RWPE2 (cell line): ENCODE data around the gene CPM.

Experiments used
- ATAC-seq: fragments of 200-7000 bp; cut with Tn5 transposase; 3 replicates; pipeline ENCODE4 v1.9.1; 2021; ENCODE audit warnings: low read depth
- DNase-seq: peaks from one replicate; pipeline ENCODE4 v3.0.0-alpha.2; 2020; ENCODE audit warnings: low spot score
- H3K27ac ChIP-seq: fragments of 450-650 bp; 2 replicates; pipeline ENCODE4 v1.5.1; 2017; ENCODE audit warnings: mild to moderate bottlenecking; ENCODE audit not compliant: poor library complexity, severe bottlenecking
- H3K27me3 ChIP-seq: fragments of 250-450 bp; sonication (Bioruptor Pico); 2 replicates; pipeline ENCODE4 v1.5.1; 2021; ENCODE audit warnings: mild to moderate bottlenecking, moderate library complexity; ENCODE audit not compliant: insufficient read depth, poor library complexity, severe bottlenecking
- H3K36me3 ChIP-seq: fragments of 250-450 bp; sonication (Bioruptor Pico); 2 replicates; pipeline ENCODE4 v1.5.1; 2020; ENCODE audit warnings: low read depth, mild to moderate bottlenecking, moderate library complexity
- H3K4me1 ChIP-seq: fragments of 250-450 bp; sonication (Bioruptor Pico); 2 replicates; pipeline ENCODE4 v1.5.1; 2021; ENCODE audit warnings: mild to moderate bottlenecking, moderate library complexity; ENCODE audit not compliant: insufficient read depth, poor library complexity, severe bottlenecking
- H3K4me3 ChIP-seq: fragments of 250-450 bp; sonication (Bioruptor Pico); 2 replicates; pipeline ENCODE4 v1.5.1; 2021; ENCODE audit warnings: mild to moderate bottlenecking, moderate library complexity; ENCODE audit not compliant: severe bottlenecking
- H3K9me3 ChIP-seq: fragments of 250-450 bp; sonication (Bioruptor Pico); 2 replicates; pipeline ENCODE4 v1.5.1; 2021; ENCODE audit warnings: mild to moderate bottlenecking, moderate library complexity; ENCODE audit not compliant: severe bottlenecking
- TF ChIP-seq, protein P1 (sequence below): fragments of 450-650 bp; IDR thresholded peaks from one replicate; pipeline ENCODE4 v1.5.1; 2017; ENCODE audit warnings: mild to moderate bottlenecking, moderate library complexity; ENCODE audit not compliant: poor library complexity, severe bottlenecking

CPM gene

DNA sequence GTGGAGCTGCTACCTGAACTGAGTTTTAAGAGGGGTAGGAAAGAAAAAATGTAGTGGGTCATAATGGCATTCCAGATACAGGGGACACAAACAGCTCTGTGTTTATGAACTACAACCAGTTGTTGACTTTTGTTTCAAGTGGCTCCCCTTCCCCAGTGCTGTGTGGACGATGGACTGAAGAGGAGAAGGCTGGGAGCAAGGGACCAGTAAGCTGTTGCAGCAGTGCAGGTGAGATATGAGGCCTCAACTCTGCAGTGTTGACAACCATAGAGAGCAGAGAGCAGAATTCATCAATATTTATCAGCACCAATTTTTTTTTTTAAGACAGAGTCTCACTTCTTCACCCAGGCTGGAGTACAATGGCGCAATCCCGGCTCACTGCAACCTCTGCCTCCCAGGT is 78.4 kb downstream of the CPM start:
- DNase-seq = no peak
- no peaks in the 10 kb centered on the region for H3K27me3 ChIP-seq
- H3K36me3 ChIP-seq = no peaks in the 10 kb centered on the region
- no peak overlapping the region for H3K27ac ChIP-seq
- ATAC-seq = no peak
- no peak overlapping the region for H3K4me3 ChIP-seq
- H3K9me3 ChIP-seq = no peaks in the 10 kb centered on the region
- TF ChIP-seq, protein P1, sequence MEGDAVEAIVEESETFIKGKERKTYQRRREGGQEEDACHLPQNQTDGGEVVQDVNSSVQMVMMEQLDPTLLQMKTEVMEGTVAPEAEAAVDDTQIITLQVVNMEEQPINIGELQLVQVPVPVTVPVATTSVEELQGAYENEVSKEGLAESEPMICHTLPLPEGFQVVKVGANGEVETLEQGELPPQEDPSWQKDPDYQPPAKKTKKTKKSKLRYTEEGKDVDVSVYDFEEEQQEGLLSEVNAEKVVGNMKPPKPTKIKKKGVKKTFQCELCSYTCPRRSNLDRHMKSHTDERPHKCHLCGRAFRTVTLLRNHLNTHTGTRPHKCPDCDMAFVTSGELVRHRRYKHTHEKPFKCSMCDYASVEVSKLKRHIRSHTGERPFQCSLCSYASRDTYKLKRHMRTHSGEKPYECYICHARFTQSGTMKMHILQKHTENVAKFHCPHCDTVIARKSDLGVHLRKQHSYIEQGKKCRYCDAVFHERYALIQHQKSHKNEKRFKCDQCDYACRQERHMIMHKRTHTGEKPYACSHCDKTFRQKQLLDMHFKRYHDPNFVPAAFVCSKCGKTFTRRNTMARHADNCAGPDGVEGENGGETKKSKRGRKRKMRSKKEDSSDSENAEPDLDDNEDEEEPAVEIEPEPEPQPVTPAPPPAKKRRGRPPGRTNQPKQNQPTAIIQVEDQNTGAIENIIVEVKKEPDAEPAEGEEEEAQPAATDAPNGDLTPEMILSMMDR = no peak
- no peaks in the 10 kb centered on the region for H3K4me1 ChIP-seq

DNA sequence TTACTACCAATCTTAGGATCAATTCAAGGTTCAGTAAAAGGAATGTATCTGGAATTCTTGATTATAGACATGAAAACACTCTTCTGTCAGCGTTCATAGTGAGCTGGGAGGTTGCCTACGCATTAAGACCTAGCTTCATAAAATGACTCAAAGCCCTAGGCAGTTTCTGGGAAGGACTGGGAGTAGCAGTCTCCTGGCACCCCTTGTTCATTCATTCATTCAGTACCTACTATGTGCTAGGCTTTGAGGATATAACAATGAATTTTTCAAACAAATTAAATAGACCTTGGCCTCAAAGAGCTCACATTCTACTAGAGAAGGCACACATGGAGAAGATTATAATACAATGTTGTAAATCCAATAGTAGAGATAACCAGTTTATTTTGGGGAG is 78.9 kb downstream of the CPM start:
- H3K36me3 ChIP-seq = no peaks in the 10 kb centered on the region
- H3K4me3 ChIP-seq = no peak overlapping the region
- H3K4me1 ChIP-seq = no peaks in the 10 kb centered on the region
- no peaks in the 10 kb centered on the region for H3K27me3 ChIP-seq
- no peak overlapping the region for H3K27ac ChIP-seq
- TF ChIP-seq, protein P1 = no peak
- no peak for ATAC-seq
- no peaks in the 10 kb centered on the region for H3K9me3 ChIP-seq
- no peak for DNase-seq

DNA sequence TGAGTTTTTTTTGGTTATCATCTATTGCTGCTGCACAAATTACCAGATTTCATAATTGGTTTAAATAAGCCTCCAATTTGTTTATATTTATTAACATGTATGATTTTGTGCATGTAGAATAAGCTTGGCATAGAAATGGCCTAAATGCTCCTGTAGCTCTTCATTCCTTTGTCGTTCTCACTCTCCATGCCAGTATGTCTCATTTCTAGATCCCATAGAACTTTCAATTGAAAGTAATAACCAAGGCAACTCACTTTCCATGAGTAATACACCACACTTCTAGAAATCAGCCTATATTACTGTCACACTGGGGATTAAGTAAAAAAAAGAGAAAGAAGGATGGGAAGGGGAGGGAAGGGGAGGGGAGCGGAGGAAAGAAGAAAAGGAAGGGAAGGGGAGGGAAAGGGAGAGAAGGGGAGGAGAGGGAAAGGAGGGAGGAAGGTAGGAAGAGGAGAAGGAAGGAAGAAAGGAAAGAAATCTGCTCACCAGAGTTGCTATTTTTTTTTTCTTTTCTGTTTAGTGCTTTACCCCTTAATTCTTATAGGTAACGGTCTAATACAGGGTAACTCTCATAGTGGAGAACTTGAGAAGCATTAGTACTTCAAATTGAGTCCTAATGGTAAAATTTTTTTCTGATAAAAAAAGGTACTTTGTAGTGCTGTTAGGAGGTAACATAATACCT is 79.4 kb downstream of the CPM start:
- Histone ChIP-seq H3K4me3 (no peak overlapping the region), H3K27ac (no peak overlapping the region), H3K36me3 (no peaks in the 10 kb centered on the region), H3K27me3 (no peaks in the 10 kb centered on the region), H3K9me3 (no peaks in the 10 kb centered on the region), H3K4me1 (no peaks in the 10 kb centered on the region)
- ATAC-seq (no peak), DNase-seq (no peak)
- TF ChIP-seq, protein P1 = no peak

DNA sequence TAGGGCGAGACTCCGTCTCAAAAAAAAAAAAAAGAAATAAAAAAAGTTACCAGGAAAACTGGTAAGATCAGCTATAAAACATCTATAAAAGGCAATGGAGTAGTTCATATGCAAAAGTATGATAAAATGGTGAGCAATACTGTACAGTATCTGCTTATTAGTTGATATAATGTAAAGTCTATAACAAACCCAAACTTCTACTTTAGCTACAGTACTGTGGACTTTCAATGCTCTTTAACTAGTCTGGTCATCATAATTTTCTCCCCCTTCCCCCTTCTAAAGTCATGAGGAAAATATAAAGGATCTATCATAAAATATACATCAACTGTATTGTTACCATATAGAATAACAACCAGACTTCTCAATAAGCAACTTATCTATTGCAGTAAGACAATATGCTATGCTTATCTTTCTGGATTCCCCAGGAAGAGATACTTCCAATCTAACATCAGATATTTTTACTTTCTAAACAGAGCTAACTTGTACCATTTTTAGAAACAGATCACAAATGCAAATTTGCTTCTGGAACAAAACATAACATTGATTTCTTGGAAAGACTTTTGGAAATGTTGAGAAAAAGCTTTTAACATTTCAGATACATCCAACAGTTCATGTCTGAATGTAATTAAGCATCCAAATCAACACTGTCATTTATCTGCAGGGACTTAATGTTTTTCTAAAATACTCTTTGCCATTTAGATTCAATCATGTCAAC is 81.2 kb downstream of the CPM start:
- ATAC-seq (no peak), DNase-seq (no peak)
- Histone ChIP-seq H3K27me3 (no peaks in the 10 kb centered on the region), H3K4me1 (no peaks in the 10 kb centered on the region), H3K4me3 (no peak overlapping the region), H3K27ac (no peak overlapping the region), H3K9me3 (no peaks in the 10 kb centered on the region), H3K36me3 (no peaks in the 10 kb centered on the region)
- TF ChIP-seq, protein P1 = no peak

DNA sequence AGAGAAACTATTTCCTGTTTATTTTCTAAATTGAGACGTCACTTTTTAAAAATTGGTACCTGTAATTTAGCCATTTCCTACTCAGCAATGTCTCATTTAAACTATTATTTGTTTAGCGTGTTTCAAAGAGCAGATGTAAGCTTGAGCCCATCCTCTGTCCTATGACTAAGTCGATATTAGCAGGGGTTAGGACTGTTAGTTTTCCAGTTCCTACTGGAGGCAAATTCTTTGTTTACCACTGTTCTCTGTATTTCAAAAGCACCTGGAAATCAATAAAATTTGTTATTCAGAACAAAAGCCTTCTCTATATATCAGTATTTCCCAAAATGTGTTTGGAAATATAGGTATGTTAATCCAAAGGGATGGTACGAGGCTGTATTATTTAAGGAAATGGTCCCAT is 82.6 kb downstream of the CPM start:
- no peaks in the 10 kb centered on the region for H3K9me3 ChIP-seq
- ATAC-seq (peak; percentile 34; the same call in 1 of the 3 replicates), DNase-seq (no peak)
- no peaks in the 10 kb centered on the region; the same call in 1 of the 2 replicates for H3K36me3 ChIP-seq
- no peaks in the 10 kb centered on the region for H3K27me3 ChIP-seq
- H3K4me1 ChIP-seq = no peaks in the 10 kb centered on the region
- H3K27ac ChIP-seq = no peak overlapping the region
- H3K4me3 ChIP-seq = no peak overlapping the region
- TF ChIP-seq, protein P1 = no peak
